ENCODE measurements around the gene CAMKK2.
"Not testable (repeated sequence)": the region's sequence is repeated elsewhere in the genome, so short reads cannot be mapped to it uniquely, and the experiment has no call there.

Gene CAMKK2

DNA sequence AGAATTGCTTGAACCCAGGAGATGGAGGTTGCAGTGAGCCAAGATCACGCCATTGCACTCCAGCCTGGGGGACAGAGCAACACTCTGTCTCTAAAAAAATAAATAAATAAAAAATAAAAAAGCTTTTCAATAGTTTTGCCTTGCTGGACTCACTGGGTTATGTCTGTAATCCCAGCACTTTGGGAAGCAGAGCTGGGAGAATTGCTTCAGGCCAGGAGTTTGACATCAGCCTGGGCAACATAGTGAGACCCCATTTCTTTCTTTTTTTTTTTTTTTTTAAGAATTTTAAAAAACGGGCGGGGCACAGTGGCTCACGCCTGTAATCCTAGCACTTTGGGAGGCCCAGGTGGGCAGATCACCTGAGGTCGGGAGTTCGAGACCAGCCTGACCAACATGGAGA, 95.4 kb downstream of the CAMKK2 start:
- H3K36me3 ChIP-seq (ENCODE audit: control insufficient read depth in 2 of 2, insufficient read depth in 1 of 2, low read length in 2 of 2); H3K27ac ChIP-seq (ENCODE audit: extremely low read depth, low read depth, low read length); POLR2A ChIA-PET; H3K9me3 ChIP-seq (ENCODE audit: control insufficient read depth, insufficient read depth, low read depth, low read length); H3K4me3 ChIP-seq (ENCODE audit: low read depth, low read length): not testable (repeated sequence)
- peak; percentile 86 for TF ChIP-seq ZNF121 (tag by site-specific recombination; IDR thresholded peaks at IDR 0.05)
- CTCF ChIA-PET, result interaction anchor here (0.6 kb wide), 1 partner anchor 401 kb away, joined by 3 read pairs; no protein-coding TSS in a partner anchor
- H3K4me1 ChIP-seq (ENCODE audit: control insufficient read depth, insufficient read depth, low read length), result peaks cover 16% of the 10 kb centered on the region

- Histone ChIP-seq H3K4me1 (ENCODE audit: control insufficient read depth, insufficient read depth, low read length) (peaks cover 16% of the 10 kb centered on the region), H3K27ac (ENCODE audit: extremely low read depth, low read depth, low read length) (no peak overlapping the region), H3K4me3 (ENCODE audit: low read depth, low read length) (no peak overlapping the region), H3K9me3 (ENCODE audit: control insufficient read depth, insufficient read depth, low read depth, low read length) (no peaks in the 10 kb centered on the region), H3K36me3 (ENCODE audit: control insufficient read depth in 2 of 2, insufficient read depth in 1 of 2, low read length in 2 of 2) (no peaks in the 10 kb centered on the region)
- CTCF ChIA-PET, result no interaction called here
- POLR2A ChIA-PET, result no interaction called here
- TF ChIP-seq ZNF292 (tag by site-specific recombination; IDR thresholded peaks at IDR 0.05; ENCODE audit: borderline replicate concordance, low read depth) (no peak), ZNF10 (tag by site-specific recombination; IDR thresholded peaks at IDR 0.05) (no peak), MZF1 (tag by site-specific recombination; IDR thresholded peaks at IDR 0.05; ENCODE audit: borderline replicate concordance) (no peak), ZNF426 (tag by site-specific recombination; IDR thresholded peaks at IDR 0.05) (no peak), TCF7L2 (IDR thresholded peaks at IDR 0.05; ENCODE audit: borderline replicate concordance, low read depth, low read length) (no peak), ZNF366 (tag by site-specific recombination; conservative IDR thresholded peaks at IDR 0.05) (no peak), HOXA7 (CRISPR knock-in tag; IDR thresholded peaks at IDR 0.05; ENCODE audit: borderline replicate concordance) (no peak), ZBTB48 (tag by site-specific recombination; IDR thresholded peaks at IDR 0.05) (no peak), ZNF311 (tag by site-specific recombination; IDR thresholded peaks at IDR 0.05; ENCODE audit: borderline replicate concordance) (no peak), PRDM1 (tag by site-specific recombination; IDR thresholded peaks at IDR 0.05) (no peak), ZBTB17 (tag by site-specific recombination; IDR thresholded peaks at IDR 0.05) (no peak), ZSCAN16 (tag by site-specific recombination; IDR thresholded peaks at IDR 0.05) (no peak), ZNF341 (tag by site-specific recombination; IDR thresholded peaks at IDR 0.05; ENCODE audit: low read depth) (no peak), PRDM10 (tag by site-specific recombination; IDR thresholded peaks at IDR 0.05) (no peak)
- TF ChIP-seq, protein P1, sequence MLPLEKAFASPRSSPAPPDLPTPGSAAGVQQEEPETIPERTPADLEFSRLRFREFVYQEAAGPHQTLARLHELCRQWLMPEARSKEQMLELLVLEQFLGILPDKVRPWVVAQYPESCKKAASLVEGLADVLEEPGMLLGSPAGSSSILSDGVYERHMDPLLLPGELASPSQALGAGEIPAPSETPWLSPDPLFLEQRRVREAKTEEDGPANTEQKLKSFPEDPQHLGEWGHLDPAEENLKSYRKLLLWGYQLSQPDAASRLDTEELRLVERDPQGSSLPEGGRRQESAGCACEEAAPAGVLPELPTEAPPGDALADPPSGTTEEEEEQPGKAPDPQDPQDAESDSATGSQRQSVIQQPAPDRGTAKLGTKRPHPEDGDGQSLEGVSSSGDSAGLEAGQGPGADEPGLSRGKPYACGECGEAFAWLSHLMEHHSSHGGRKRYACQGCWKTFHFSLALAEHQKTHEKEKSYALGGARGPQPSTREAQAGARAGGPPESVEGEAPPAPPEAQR (tag by site-specific recombination; IDR thresholded peaks at IDR 0.05), result no peak
These were observed 97.6 kb downstream of the CAMKK2 start for GRCh38 chr12:121198949-121199348.

- H3K4me1 ChIP-seq (ENCODE audit: control insufficient read depth, insufficient read depth, low read length), result no peaks in the 10 kb centered on the region
- no peak overlapping the region for H3K4me3 ChIP-seq (ENCODE audit: low read depth, low read length)
- ChIA-PET POLR2A (no interaction called here), CTCF (interaction anchor here (0.9 kb wide), 1 partner anchor 34 kb away, joined by 3 read pairs; no protein-coding TSS in a partner anchor)
- H3K27ac ChIP-seq (ENCODE audit: extremely low read depth, low read depth, low read length), result no peak overlapping the region
- no peaks in the 10 kb centered on the region for H3K9me3 ChIP-seq (ENCODE audit: control insufficient read depth, insufficient read depth, low read depth, low read length)
- no peaks in the 10 kb centered on the region for H3K36me3 ChIP-seq (ENCODE audit: control insufficient read depth in 2 of 2, insufficient read depth in 1 of 2, low read length in 2 of 2)
- no peak for TF ChIP-seq ZNF692 (tag by site-specific recombination; IDR thresholded peaks at IDR 0.05)
- no peak for TF ChIP-seq ZNF292 (tag by site-specific recombination; IDR thresholded peaks at IDR 0.05; ENCODE audit: borderline replicate concordance, low read depth)
- TF ChIP-seq KLF1 (tag by site-specific recombination; IDR thresholded peaks at IDR 0.05), result no peak
- no peak for TF ChIP-seq ZNF560 (tag by site-specific recombination; IDR thresholded peaks at IDR 0.05; ENCODE audit: borderline replicate concordance)
- no peak for TF ChIP-seq ZNF398 (tag by site-specific recombination; IDR thresholded peaks at IDR 0.05)
- TF ChIP-seq ZNF501 (tag by site-specific recombination; IDR thresholded peaks at IDR 0.05), result no peak
- no peak for TF ChIP-seq ZNF596 (tag by site-specific recombination; IDR thresholded peaks at IDR 0.05)
- TF ChIP-seq HOXC10 (CRISPR knock-in tag; IDR thresholded peaks at IDR 0.05), result no peak
- TF ChIP-seq ZNF175 (tag by site-specific recombination; IDR thresholded peaks at IDR 0.05), result no peak
- no peak for TF ChIP-seq ZNF510 (tag by site-specific recombination; IDR thresholded peaks at IDR 0.05; ENCODE audit: insufficient replicate concordance)
These were observed 99.6 kb downstream of the CAMKK2 start for GRCh38 chr12:121196902-121197301.
